Measurements from ENCODE around the gene GPHB5. TPM values are rescaled to one million over a fixed set of nuclear protein-coding genes. Genes with fewer than 3 reads are reported as not detected.

Gene GPHB5
- not detected in 5 replicates for total RNA-seq (2022; extraction: Qiagen RNA extraction)

GRCh38 chr14:63318835-63319234 is at the start of gene GPHB5:
TSS of gene GPHB5 (minus strand) at chr14:63318935. CDS start at chr14:63317849, 1,086 bp downstream.

Other genes with a start within 250 kb of the GPHB5 start
- not detected in 5 replicates for gene RHOJ, start 114.5 kb downstream of the GPHB5 start, total RNA-seq (2022; extraction: Qiagen RNA extraction)
- gene PPP2R5E, start 224.4 kb upstream of the GPHB5 start, total RNA-seq (2022; extraction: Qiagen RNA extraction), result 21.5 to 26.8 TPM (median 24.0 TPM) in 5 replicates